HG02943 (cell line): ENCODE results near the gene MYO5A.

Experiments used
- ATAC-seq: cut with Tn5 transposase; IDR thresholded peaks from one replicate; pipeline ENCODE4 v1.9.1; 2021; ENCODE audit warnings: mild to moderate bottlenecking, low read depth, moderate library complexity; ENCODE audit not compliant: unreplicated experiment

The MYO5A gene

GRCh38 chr15:52379395-52380106 is 149.1 kb downstream of the MYO5A start:
- peak; percentile 66 for ATAC-seq

GRCh38 chr15:52378746-52379394 is 149.8 kb downstream of the MYO5A start:
- ATAC-seq, result no peak

DNA sequence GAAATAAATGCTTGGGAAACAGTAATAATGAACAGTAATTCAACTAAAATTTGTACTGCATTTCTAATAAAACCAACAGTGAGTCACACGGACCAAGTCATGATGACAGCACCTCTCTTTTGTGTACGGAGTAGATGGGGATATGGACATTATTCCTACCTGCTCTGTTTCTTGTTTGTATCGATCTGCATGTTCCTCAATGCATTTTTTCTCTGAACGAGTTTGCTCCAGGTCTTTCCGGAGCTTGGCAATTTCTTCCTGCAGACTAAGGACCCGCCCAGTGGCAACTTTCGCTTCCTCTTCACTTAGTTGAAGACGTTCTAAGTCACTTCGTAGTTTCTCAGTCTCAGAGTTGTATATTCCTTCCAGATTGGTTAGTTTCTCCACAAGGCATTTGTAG is 158.7 kb downstream of the MYO5A start:
- ATAC-seq, result no peak

- no peak for ATAC-seq
These were observed 159.2 kb downstream of the MYO5A start for GRCh38 chr15:52369455-52369854.

- no peak for ATAC-seq
These were observed 159.7 kb downstream of the MYO5A start for GRCh38 chr15:52369030-52369429.

DNA sequence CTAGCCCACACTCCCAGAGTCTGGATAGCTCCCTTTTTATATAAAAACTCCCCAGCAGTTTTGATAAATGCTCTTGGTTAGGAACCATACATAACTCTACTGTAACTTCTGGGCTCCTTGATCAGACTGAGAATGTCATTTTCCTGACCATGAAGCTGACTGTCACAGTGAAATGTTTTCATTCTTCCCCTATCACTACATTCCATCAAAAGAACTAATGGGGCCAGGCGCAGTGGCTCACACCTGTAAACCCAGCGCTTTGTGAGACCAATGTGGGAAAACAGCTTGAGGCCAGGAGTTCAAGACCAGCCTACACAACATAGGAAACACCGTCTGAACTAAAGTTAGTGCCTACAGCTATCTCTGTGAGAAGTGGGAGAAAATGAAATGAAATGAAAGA is 160.3 kb downstream of the MYO5A start:
- no peak for ATAC-seq

DNA sequence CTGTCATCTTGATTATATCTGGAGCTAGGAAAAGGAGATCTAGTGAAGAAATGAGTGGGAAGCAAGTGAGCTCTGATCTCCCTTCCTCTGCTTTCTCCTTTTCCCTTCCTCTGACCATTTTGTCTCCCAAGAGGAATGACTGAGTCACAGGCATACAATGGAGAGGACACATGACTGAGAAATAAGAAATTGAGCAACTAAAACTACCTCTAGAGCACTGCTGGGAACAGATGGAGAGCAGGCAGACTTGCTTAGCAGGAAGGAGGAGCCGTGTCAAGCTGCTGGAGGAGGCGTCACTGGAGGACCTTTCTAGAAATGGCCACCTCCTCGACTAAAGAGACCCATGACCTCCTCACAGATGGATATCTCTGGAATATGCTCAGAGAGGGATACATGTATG is 166.2 kb downstream of the MYO5A start:
- ATAC-seq, result no peak

GRCh38 chr15:52361975-52362494 is 166.6 kb downstream of the MYO5A start:
- ATAC-seq, result no peak

- ATAC-seq, result no peak
These were observed 167.2 kb downstream of the MYO5A start for GRCh38 chr15:52361494-52361893.

DNA sequence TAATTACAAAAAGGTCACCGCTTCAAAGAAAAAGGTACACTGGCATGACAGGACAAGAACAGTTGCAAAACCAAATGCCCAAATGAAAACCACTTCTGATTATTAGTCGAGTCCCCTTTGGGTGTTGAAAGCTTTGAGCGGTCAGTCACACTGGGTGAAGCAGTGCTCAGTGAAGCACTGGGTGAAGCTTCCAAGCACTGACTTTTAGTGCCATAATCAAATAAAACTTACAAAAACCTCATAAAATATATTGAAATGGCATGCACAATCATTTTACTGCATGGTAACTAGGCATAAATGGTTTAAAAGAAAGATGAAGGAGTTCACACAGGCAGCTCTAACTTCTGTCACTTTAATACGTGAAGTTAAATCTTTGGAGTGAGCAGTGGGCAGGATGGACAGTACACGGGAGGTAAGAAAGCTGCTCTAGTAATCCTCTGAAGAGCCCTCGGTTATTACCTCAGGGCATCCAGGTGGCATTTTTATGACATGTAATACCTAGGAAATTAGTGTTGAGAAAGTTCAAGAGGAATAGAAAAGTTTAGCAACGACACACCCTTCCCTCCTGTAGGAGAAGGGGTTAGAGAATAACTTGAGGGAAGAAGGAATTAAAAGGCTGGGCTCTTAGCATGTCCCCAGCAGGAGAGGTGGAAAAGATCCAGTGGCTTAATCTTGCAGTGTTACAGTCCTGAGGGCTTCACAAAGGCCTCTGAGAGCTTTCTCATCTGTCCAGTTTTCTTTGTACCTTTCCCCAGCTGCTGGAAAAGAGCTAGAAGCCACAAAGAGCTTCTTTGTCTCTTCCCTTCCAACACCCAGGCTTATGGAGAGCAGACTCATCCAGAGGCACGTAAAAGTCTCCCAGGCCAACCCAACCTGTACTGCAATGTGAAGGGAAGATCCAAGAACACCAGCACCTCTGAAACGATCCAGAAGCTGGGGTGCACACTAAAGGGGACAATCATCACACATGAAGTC is 168.2 kb downstream of the MYO5A start:
- ATAC-seq, result no peak

DNA sequence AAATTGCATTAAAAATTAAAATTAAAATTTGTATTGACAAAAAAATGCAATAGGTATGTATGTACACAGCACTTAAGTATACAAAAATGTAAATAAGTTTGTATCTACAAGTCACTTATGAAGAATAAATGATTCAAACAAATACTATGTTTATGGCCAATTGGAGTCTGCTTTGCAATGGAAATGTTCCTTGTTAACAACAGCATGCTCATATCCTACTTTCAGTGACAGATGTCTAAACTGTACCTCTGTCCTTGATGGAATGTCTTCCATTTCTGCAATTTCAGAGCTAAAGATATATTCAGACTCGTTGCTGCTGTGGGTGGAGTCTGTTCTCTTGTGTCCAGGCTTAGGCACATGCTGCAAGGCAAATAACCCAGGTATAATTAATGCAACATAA is 169.0 kb downstream of the MYO5A start:
- no peak for ATAC-seq

DNA sequence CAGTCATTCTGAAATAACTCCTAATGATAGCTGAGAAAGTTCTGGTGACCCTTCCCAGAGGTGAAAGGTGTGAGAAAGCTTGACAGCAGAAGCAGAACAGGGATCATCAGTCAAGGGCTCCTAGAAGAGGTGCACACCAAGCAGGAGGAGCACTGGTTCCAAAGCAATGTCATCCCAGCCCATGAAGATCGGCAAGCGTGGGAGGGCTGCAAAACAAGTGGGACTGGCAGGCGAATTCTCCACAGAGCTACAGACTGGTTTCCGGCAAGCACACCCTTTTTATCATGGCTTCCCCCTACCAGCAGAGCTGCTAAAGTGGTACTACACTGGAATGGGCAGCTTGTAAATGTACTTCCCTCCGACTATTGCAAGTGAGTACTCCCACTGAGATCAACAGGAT is 170.7 kb downstream of the MYO5A start:
- no peak for ATAC-seq

- ATAC-seq, result no peak
These were observed 176.6 kb downstream of the MYO5A start for GRCh38 chr15:52352086-52352485.

DNA sequence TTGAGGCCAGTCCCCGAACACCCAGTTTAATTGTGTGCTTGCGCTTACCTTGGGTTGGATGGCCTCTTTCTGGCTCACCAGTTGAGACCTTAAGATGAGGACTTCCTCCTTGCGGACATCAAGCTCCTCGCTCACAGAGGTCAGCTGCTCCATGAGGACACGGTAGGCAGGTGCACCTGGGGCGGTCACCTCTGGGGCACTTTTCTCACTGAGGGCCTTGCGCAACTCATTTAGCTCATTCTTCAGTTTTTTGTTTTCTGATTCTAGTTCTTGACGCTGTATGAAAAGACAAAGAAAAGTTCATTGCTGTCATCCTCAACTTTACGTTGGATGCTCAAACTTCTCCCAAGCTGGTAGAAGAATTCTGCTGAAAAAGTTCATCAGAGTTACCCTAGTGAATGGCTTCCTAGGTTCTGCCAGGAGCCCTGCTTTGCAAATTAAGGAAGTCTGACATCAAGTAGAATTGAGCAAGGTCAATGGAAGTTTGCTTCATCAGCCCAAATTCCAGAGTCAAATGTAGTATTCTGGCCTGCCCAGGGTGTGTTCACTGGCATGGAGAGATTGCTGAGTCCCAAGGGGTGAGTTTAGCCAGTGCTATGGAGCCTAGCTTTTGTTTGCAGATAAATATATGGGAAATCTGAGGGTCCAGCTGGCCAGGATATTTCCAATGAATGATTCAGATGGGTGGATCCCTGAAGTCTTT is 177.3 kb downstream of the MYO5A start:
- no peak for ATAC-seq

DNA sequence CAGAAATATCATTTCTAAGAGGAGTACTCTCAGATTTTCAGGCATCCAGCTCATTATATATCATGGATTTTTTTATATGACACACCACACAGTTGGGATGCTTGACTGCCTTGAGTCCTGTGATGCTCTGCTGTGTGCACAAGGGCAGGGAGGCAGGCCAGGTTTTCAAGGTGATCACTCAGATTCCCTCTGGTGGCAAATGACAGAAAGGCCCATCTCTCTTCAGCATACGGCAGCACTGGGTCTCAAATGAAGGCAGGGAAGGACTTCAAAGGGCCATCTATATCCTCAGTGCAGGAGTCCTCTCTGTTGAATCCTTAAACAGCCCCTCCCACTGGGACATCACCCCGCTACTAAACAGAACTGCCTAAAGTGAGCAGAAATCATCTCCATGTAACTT is 178.3 kb downstream of the MYO5A start:
- no peak for ATAC-seq

DNA sequence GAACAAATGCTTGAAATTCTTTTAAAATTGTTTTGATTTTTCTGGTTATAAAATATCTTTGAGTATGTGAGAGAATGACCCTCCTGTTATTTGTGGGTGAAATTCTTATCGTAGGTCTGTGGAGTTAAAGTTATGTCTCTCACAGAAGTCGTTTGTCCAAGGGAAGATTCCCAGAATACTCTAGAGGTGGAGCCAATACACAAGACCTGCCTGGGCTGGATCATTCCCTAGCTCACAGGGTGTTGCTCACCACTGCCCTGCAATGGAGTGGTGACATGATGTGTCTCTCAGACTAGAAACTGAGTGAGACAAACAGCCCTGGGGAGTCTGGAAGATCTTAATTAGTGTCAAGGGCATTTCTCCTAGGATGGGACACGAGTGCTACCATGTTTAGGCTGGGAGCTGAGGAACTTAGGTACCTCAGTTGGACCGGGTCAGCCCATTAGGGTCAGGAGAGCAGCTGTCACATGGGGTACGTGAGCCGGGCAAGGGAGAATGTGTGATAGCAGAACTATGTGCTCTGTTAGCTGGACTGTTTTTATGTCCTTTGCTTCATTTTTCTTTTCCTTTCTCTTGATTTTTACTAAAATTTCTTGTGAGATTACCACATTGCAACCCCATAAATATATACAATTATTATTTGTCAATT is 179.5 kb downstream of the MYO5A start:
- ATAC-seq, result no peak

DNA sequence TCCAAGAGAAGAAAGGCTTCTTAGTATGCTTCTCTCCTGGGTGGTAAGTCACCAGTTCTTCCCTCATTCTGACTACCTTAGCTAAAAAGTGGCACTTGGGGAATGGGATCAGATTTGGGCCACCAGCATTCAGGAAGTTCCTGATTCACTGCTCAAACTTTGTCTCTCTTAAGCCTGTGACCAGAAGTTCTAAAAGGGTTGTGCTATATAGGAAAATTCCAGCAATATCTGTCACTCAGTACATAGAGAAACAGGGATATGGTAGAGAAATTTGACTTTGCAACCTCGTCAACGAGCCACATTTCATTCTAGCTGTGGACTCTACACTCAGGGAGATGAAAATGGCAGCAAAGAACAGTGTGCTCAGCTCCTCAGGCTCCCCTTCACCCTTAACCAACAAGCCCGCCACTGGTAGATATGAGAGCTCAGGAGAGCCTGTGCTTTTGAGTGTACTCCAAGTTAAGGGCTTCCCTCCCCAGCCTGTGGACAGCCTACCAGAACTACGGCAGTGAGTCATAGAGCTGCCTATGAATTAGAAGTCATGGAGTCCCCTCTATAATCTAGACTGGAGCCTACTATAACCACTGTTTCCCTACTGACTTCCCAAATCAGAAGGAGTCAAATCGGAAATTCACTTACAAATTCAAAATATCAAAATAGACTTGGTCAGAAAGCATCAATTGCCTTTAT is 180.5 kb downstream of the MYO5A start:
- ATAC-seq, result no peak

- no peak for ATAC-seq
These were observed 184.1 kb downstream of the MYO5A start for GRCh38 chr15:52344592-52344991.

DNA sequence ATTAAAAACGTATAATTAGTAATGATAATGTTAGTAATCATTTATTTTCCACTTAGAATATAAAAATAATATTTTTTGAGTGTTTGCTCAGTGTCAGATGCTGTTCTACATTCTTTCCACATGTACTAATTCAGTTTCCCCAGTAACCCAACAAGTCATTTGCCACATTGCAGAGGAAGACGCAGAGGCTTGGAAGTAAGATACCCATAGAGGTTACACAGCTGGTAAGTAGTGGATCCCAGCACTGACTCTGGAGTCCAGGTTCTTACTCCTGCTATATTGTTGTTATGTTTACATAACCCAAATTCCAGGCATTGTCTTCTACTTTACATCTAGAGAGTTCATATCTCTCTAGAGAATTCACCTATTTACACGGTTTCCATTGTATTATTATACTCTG is 184.8 kb downstream of the MYO5A start:
- no peak for ATAC-seq
